ENCODE measurements around the gene NUP62.
A peak's percentile ranks its signal among the peaks of the same experiment; 100 is the strongest.

Gene NUP62

GRCh38 chr19:49931293-49932040, 2.2 kb upstream of the NUP62 start:
- no peak overlapping the region for H2BK12ac ChIP-seq (ENCODE audit: low read length in 2 of 2)
- no peak overlapping the region for H2AFZ ChIP-seq (ENCODE audit: low read depth, low read length)
- peaks cover 28 to 37% of the 10 kb centered on the region in 2 experiments for H3K36me3 ChIP-seq (ENCODE audit: control insufficient read depth in 1 of 2, insufficient read depth in 2 of 2, low read depth in 1 of 2, low read length in 2 of 2)
- H3K4me2 ChIP-seq (ENCODE audit: low read length, poor library complexity, severe bottlenecking) = no peak overlapping the region
- H3K4me3 ChIP-seq (ENCODE audit: insufficient read depth in 1 of 2, low read depth in 1 of 2, low read length in 2 of 2) = no peak overlapping the region
- no peaks in the 10 kb centered on the region for H3K9me3 ChIP-seq (ENCODE audit: control insufficient read depth, low read length)
- H2BK5ac ChIP-seq (ENCODE audit: low read depth, low read length, poor library complexity, severe bottlenecking) = no peak overlapping the region
- no peak for DNase-seq
- no peak overlapping the region for H3K27ac ChIP-seq (ENCODE audit: low read length, poor library complexity, severe bottlenecking)
- H3K18ac ChIP-seq (ENCODE audit: low read depth in 1 of 2, low read length in 2 of 2) = no peak overlapping the region
- H3K27me3 ChIP-seq (ENCODE audit: control insufficient read depth in 1 of 2, insufficient read depth in 1 of 2, low read length in 2 of 2) = peaks cover 0 to under 1% of the 10 kb centered on the region in 2 experiments
- H3K4ac ChIP-seq (ENCODE audit: low read depth in 1 of 2, low read length in 2 of 2) = no peak overlapping the region
- no peak overlapping the region for H3K9ac ChIP-seq (ENCODE audit: low read length)
- H4K8ac ChIP-seq (ENCODE audit: low read length) = no peak overlapping the region
- peaks cover 19% of the 10 kb centered on the region for H3K79me1 ChIP-seq (replicated peaks; ENCODE audit: low read length, poor library complexity, severe bottlenecking)
- over 99% methylated on average over 7 of the region's 7 CpGs for WGBS
- peaks cover 16% of the 10 kb centered on the region for H3K4me1 ChIP-seq (ENCODE audit: control insufficient read depth, insufficient read depth, low read depth, low read length)
- H2AK5ac ChIP-seq (ENCODE audit: low read length, severe bottlenecking) = no peak overlapping the region
- H4K91ac ChIP-seq (ENCODE audit: low read length) = no peak overlapping the region
- H2BK15ac ChIP-seq (ENCODE audit: low read depth, poor library complexity, severe bottlenecking) = no peak overlapping the region
- no peak overlapping the region for H3K23ac ChIP-seq (ENCODE audit: low read length in 2 of 2)
- H2BK120ac ChIP-seq (ENCODE audit: low read depth, low read length) = no peak overlapping the region
- no peak overlapping the region for H3K14ac ChIP-seq (ENCODE audit: low read length in 2 of 2)

- peaks cover 19% of the 10 kb centered on the region for H3K79me1 ChIP-seq (replicated peaks; ENCODE audit: low read length, poor library complexity, severe bottlenecking)
- no peak overlapping the region for H2AFZ ChIP-seq (ENCODE audit: low read depth, low read length)
- DNase-seq = peak; percentile 12
- H3K14ac ChIP-seq (ENCODE audit: low read length in 2 of 2) = no peak overlapping the region
- H3K23ac ChIP-seq (ENCODE audit: low read length in 2 of 2) = no peak overlapping the region
- H2BK15ac ChIP-seq (ENCODE audit: low read depth, poor library complexity, severe bottlenecking) = no peak overlapping the region
- H4K91ac ChIP-seq (ENCODE audit: low read length) = peak overlapping the region; percentile 89
- no peak overlapping the region for H3K9ac ChIP-seq (ENCODE audit: low read length)
- no peaks in the 10 kb centered on the region for H3K27me3 ChIP-seq (ENCODE audit: control insufficient read depth in 1 of 2, insufficient read depth in 1 of 2, low read length in 2 of 2)
- no peaks in the 10 kb centered on the region for H3K9me3 ChIP-seq (ENCODE audit: control insufficient read depth, low read length)
- H2AK5ac ChIP-seq (ENCODE audit: low read length, severe bottlenecking) = peak overlapping the region; percentile 8
- H4K8ac ChIP-seq (ENCODE audit: low read length) = peak overlapping the region; percentile 3
- no peak overlapping the region for H2BK5ac ChIP-seq (ENCODE audit: low read depth, low read length, poor library complexity, severe bottlenecking)
- peak overlapping the region in 1 of 2 experiments; percentile 35 for H3K4me3 ChIP-seq (ENCODE audit: insufficient read depth in 1 of 2, low read depth in 1 of 2, low read length in 2 of 2)
- no peak overlapping the region for H2BK120ac ChIP-seq (ENCODE audit: low read depth, low read length)
- H3K36me3 ChIP-seq (ENCODE audit: control insufficient read depth in 1 of 2, insufficient read depth in 2 of 2, low read depth in 1 of 2, low read length in 2 of 2) = peaks cover 33 to 37% of the 10 kb centered on the region in 2 experiments
- H3K4me1 ChIP-seq (ENCODE audit: control insufficient read depth, insufficient read depth, low read depth, low read length) = peaks cover 16% of the 10 kb centered on the region
- peak overlapping the region; percentile 90 for H3K4me2 ChIP-seq (ENCODE audit: low read length, poor library complexity, severe bottlenecking)
- no peak overlapping the region for H3K27ac ChIP-seq (ENCODE audit: low read length, poor library complexity, severe bottlenecking)
- H3K18ac ChIP-seq (ENCODE audit: low read depth in 1 of 2, low read length in 2 of 2) = peak overlapping the region in 1 of 2 experiments; percentile 52
- WGBS = 75% methylated on average over 15 of the region's 15 CpGs
- no peak overlapping the region for H3K4ac ChIP-seq (ENCODE audit: low read depth in 1 of 2, low read length in 2 of 2)
- peak overlapping the region in 1 of 2 experiments; percentile 61 for H2BK12ac ChIP-seq (ENCODE audit: low read length in 2 of 2)
Observed at GRCh38 chr19:49930483-49931011, 1.2 kb upstream of the NUP62 start.

- Histone ChIP-seq H3K14ac (ENCODE audit: low read length in 2 of 2) (peak overlapping the region in 1 of 2 experiments; percentile 87), H3K36me3 (ENCODE audit: control insufficient read depth in 1 of 2, insufficient read depth in 2 of 2, low read depth in 1 of 2, low read length in 2 of 2) (peaks cover 37 to 38% of the 10 kb centered on the region in 2 experiments), H3K4me2 (ENCODE audit: low read length, poor library complexity, severe bottlenecking) (peak overlapping the region; percentile 90), H3K4ac (ENCODE audit: low read depth in 1 of 2, low read length in 2 of 2) (peak overlapping the region in 1 of 2 experiments; percentile 29), H2BK12ac (ENCODE audit: low read length in 2 of 2) (peak overlapping the region in 1 of 2 experiments; percentile 17), H3K79me1 (replicated peaks; ENCODE audit: low read length, poor library complexity, severe bottlenecking) (peaks cover 21% of the 10 kb centered on the region), H3K9ac (ENCODE audit: low read length) (peak overlapping the region; percentile 97), H2BK15ac (ENCODE audit: low read depth, poor library complexity, severe bottlenecking) (no peak overlapping the region), H3K23ac (ENCODE audit: low read length in 2 of 2) (no peak overlapping the region), H2BK120ac (ENCODE audit: low read depth, low read length) (peak overlapping the region; percentile 21), H4K8ac (ENCODE audit: low read length) (peak overlapping the region; percentile 91), H3K27ac (ENCODE audit: low read length, poor library complexity, severe bottlenecking) (peak overlapping the region; percentile 84), H2AK5ac (ENCODE audit: low read length, severe bottlenecking) (no peak overlapping the region), H3K4me3 (ENCODE audit: insufficient read depth in 1 of 2, low read depth in 1 of 2, low read length in 2 of 2) (peak overlapping the region; percentile 82 to 98), H3K4me1 (ENCODE audit: control insufficient read depth, insufficient read depth, low read depth, low read length) (peaks cover 16% of the 10 kb centered on the region), H3K27me3 (ENCODE audit: control insufficient read depth in 1 of 2, insufficient read depth in 1 of 2, low read length in 2 of 2) (no peaks in the 10 kb centered on the region), H4K91ac (ENCODE audit: low read length) (peak overlapping the region; percentile 96), H2AFZ (ENCODE audit: low read depth, low read length) (peak overlapping the region; percentile 59), H2BK5ac (ENCODE audit: low read depth, low read length, poor library complexity, severe bottlenecking) (peak overlapping the region; percentile 60), H3K18ac (ENCODE audit: low read depth in 1 of 2, low read length in 2 of 2) (peak overlapping the region; percentile 96 to 97), H3K9me3 (ENCODE audit: control insufficient read depth, low read length) (no peaks in the 10 kb centered on the region)
- DNase-seq = peak; percentile 97
- 4% methylated on average over 40 of the region's 43 CpGs for WGBS
Observed at GRCh38 chr19:49929611-49930482, 543 bp upstream of the NUP62 start.

Measured in mesenchymal stem cell (in vitro differentiated cells and primary cell).